GM18526 (cell line): ENCODE measurements around the gene CHTOP.

Experiments used
- POLR2A ChIP-seq: IDR thresholded peaks from 3 replicates; pipeline ENCODE4 v1.6.1; 2011; ENCODE audit not compliant: insufficient read length; ENCODE audit errors: extremely low read depth

CHTOP gene

GRCh38 chr1:153687346-153688125, 53.7 kb downstream of the CHTOP start:
- TF ChIP-seq POLR2A: no peak

DNA sequence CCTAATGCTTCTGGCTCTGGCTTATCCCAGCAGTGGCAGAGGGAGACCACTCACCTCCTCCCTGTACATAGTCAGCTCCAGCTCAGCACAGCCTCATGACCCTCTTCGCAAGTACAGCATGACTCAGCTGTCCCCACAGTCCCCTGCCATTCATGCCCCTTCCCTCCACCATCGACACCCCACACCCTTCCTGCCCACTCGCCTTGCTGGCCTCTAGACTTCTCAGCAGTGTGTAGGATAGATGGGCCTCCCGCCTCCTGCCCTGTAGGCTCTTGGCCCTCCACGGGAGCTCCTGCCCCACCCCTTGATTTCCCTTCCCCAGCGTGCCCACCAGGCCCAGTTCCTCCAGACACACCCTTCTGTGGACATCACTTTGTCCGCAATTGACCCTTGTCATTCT, 54.4 kb downstream of the CHTOP start:
- no peak for TF ChIP-seq POLR2A

DNA sequence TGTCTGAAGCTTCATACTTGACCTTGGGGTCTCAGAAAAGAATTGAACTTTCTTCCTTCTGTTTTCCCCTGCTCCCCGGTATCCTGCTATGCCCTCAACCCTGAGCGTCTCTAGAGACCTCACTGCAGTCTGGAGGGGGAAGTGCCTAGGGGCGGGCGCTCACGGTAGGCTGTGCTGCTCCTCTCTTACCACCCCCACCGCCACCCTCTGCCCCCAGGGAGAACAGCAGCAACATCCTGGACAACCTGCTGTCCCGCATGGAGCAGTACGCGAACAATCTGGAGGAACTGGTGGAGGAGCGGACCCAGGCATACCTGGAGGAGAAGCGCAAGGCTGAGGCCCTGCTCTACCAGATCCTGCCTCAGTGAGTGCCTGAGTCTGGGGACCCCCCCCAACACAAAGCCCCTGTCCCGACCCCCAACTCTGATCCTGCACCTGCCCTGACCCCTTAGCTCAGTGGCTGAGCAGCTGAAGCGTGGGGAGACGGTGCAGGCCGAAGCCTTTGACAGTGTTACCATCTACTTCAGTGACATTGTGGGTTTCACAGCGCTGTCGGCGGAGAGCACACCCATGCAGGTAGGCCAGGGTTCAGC, 55.0 kb downstream of the CHTOP start:
- no peak for TF ChIP-seq POLR2A

DNA sequence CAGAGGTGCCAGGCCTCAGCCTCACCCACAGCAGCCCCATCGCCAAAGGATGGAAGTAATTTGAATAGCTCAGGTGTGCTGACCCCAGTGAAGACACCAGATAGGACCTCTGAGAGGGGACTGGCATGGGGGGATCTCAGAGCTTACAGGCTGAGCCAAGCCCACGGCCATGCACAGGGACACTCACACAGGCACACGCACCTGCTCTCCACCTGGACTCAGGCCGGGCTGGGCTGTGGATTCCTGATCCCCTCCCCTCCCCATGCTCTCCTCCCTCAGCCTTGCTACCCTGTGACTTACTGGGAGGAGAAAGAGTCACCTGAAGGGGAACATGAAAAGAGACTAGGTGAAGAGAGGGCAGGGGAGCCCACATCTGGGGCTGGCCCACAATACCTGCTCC, 59.6 kb downstream of the CHTOP start:
- no peak for TF ChIP-seq POLR2A
